MM.1S (cell line): ENCODE measurements around the gene BACE2.

Source experiments
- DNase-seq: peaks from one replicate; pipeline ENCODE4 v3.0.0-alpha.2; 2015
- H2AFZ ChIP-seq: fragments of 300-600 bp; sonication (generic); 2 replicates; pipeline ENCODE4 v1.6.0; 2016; ENCODE audit warnings: antibody characterized with exemption, low read length
- H3F3A ChIP-seq: fragments of 300-600 bp; sonication (generic); 2 replicates; pipeline ENCODE4 v1.6.1; 2016; ENCODE audit warnings: mild to moderate bottlenecking, antibody characterized with exemption, low read length, moderate library complexity, mixed read lengths; ENCODE audit not compliant: insufficient read depth
- H3K27ac ChIP-seq: fragments of 300-600 bp; sonication (generic); 2 replicates; pipeline ENCODE4 v1.5.1; 2016; ENCODE audit warnings: mild to moderate bottlenecking, low read length
- H3K27me3 ChIP-seq: fragments of 300-600 bp; sonication (generic); replicated peaks from 2 replicates; pipeline ENCODE4 v1.6.0; 2016; ENCODE audit warnings: low read length; ENCODE audit not compliant: insufficient read depth
- H3K36me3 ChIP-seq: fragments of 300-600 bp; sonication (generic); replicated peaks from 2 replicates; pipeline ENCODE4 v1.6.1; 2016; ENCODE audit warnings: mild to moderate bottlenecking, low read length, mixed read lengths; ENCODE audit not compliant: insufficient read depth
- H3K4me1 ChIP-seq: fragments of 300-600 bp; sonication (generic); 2 replicates; pipeline ENCODE4 v1.6.1; 2016; ENCODE audit warnings: low read length, mixed read lengths
- H3K4me2 ChIP-seq: fragments of 300-600 bp; sonication (generic); 2 replicates; pipeline ENCODE4 v1.6.0; 2016; ENCODE audit warnings: low read depth, low read length
- H3K4me3 ChIP-seq: fragments of 300-600 bp; sonication (generic); 2 replicates; pipeline ENCODE4 v1.5.1; 2016; ENCODE audit warnings: low read length, mixed read lengths
- H3K79me2 ChIP-seq: fragments of 300-600 bp; sonication (generic); 2 replicates; pipeline ENCODE4 v1.6.1; 2016; ENCODE audit warnings: mixed run types, low read length, mixed read lengths
- H3K9ac ChIP-seq: fragments of 300-600 bp; sonication (generic); 2 replicates; pipeline ENCODE4 v1.6.1; 2016; ENCODE audit warnings: low read length, mixed read lengths
- H3K9me2 ChIP-seq: fragments of 300-600 bp; sonication (generic); replicated peaks from 2 replicates; pipeline ENCODE4 v1.6.1; 2016; ENCODE audit warnings: mild to moderate bottlenecking, low read length, mixed read lengths; ENCODE audit not compliant: insufficient read depth
- H3K9me3 ChIP-seq: fragments of 300-600 bp; sonication (generic); replicated peaks from 2 replicates; pipeline ENCODE4 v1.6.1; 2016; ENCODE audit warnings: mild to moderate bottlenecking, low read length, mixed read lengths; ENCODE audit not compliant: insufficient read depth
- H4K20me1 ChIP-seq: fragments of 300-600 bp; sonication (generic); 2 replicates; pipeline ENCODE4 v1.6.1; 2016; ENCODE audit warnings: mild to moderate bottlenecking, low read length, moderate library complexity, mixed read lengths; ENCODE audit not compliant: insufficient read depth
- EZH2 ChIP-seq: fragments of 300-600 bp; sonication (generic); optimal IDR thresholded peaks from 2 replicates; pipeline ENCODE3; 2017; ENCODE audit warnings: low read depth, mild to moderate bottlenecking, antibody characterized with exemption, low read length, mixed read lengths
- EZH2phosphoT487 ChIP-seq: fragments of 300-600 bp; sonication (generic); IDR thresholded peaks from 2 replicates; pipeline ENCODE4 v1.6.1; 2018; ENCODE audit warnings: antibody characterized with exemption, low read length
- TF ChIP-seq, protein P1 (sequence below): fragments of 300-600 bp; sonication (generic); IDR thresholded peaks from 2 replicates; pipeline ENCODE4 v1.5.1; 2016; ENCODE audit warnings: antibody characterized with exemption, low read length, mixed read lengths

BACE2 gene

DNA sequence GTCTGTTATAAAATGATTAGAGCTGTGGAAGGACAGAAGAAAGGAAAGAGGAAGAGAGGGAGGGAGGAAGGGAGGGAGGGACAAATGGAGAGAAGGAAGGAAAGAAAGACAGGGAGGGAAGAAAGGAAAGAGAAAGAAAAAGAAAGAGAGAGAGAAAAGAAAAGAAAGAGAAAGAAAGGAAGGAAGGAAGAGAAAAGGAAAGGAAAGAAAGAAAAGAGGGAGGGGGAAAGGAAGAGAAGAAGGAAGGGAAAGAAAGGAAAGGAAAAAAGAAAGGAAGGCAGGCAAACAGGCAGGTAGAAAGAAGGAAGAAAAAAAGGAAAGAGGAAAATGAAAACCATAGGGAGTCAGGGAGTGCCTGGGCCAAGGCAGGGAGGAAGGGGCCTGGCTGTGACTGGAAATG, 14.5 kb upstream of the BACE2 start:
- H3K4me1 ChIP-seq, result no peaks in the 10 kb centered on the region
- no peaks in the 10 kb centered on the region for H3K9me3 ChIP-seq
- no peak overlapping the region for H3K9ac ChIP-seq
- H2AFZ ChIP-seq, result no peak overlapping the region
- no peaks in the 10 kb centered on the region for H3K36me3 ChIP-seq
- H3K9me2 ChIP-seq, result no peaks in the 10 kb centered on the region
- H4K20me1 ChIP-seq, result no peaks in the 10 kb centered on the region
- no peaks in the 10 kb centered on the region for H3K79me2 ChIP-seq
- DNase-seq, result no peak
- H3K4me2 ChIP-seq, result no peak overlapping the region
- no peak overlapping the region for H3K27ac ChIP-seq
- H3K4me3 ChIP-seq, result no peak overlapping the region
- TF ChIP-seq EZH2, result no peak
- TF ChIP-seq, protein P1, sequence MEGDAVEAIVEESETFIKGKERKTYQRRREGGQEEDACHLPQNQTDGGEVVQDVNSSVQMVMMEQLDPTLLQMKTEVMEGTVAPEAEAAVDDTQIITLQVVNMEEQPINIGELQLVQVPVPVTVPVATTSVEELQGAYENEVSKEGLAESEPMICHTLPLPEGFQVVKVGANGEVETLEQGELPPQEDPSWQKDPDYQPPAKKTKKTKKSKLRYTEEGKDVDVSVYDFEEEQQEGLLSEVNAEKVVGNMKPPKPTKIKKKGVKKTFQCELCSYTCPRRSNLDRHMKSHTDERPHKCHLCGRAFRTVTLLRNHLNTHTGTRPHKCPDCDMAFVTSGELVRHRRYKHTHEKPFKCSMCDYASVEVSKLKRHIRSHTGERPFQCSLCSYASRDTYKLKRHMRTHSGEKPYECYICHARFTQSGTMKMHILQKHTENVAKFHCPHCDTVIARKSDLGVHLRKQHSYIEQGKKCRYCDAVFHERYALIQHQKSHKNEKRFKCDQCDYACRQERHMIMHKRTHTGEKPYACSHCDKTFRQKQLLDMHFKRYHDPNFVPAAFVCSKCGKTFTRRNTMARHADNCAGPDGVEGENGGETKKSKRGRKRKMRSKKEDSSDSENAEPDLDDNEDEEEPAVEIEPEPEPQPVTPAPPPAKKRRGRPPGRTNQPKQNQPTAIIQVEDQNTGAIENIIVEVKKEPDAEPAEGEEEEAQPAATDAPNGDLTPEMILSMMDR, result no peak
- no peak for TF ChIP-seq EZH2phosphoT487
- H3F3A ChIP-seq, result no peaks in the 10 kb centered on the region
- no peaks in the 10 kb centered on the region; the same call in 1 of the 2 replicates for H3K27me3 ChIP-seq

DNA sequence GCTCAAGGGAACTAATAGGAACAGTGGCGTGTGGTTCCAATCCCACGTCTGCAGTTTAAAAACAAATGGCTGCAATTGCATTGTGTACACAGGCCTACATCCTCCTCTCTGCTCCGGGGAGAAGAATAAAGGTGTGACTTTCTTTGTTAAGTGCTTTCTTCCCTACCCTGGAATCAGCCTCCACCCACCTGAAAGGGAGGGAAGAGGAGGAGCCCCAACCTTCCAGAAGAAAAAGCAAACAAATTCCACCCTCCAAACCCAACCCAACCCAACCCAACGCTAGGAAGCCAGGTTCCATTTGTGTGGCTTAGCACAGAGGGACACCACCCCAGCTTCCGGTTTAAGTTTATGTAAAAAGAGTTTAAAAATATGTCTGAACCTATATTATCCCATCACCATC, 11.8 kb upstream of the BACE2 start:
- H3K9me3 ChIP-seq, result no peaks in the 10 kb centered on the region
- TF ChIP-seq EZH2phosphoT487 (no peak), EZH2 (no peak)
- TF ChIP-seq, protein P1, result no peak
- H4K20me1 ChIP-seq, result no peaks in the 10 kb centered on the region
- no peaks in the 10 kb centered on the region for H3K4me1 ChIP-seq
- no peak overlapping the region for H3K4me3 ChIP-seq
- DNase-seq, result no peak
- H3K79me2 ChIP-seq, result no peaks in the 10 kb centered on the region
- no peak overlapping the region for H3K4me2 ChIP-seq
- no peak overlapping the region for H2AFZ ChIP-seq
- H3K9me2 ChIP-seq, result no peaks in the 10 kb centered on the region
- H3K27me3 ChIP-seq, result no peaks in the 10 kb centered on the region; the same call in 1 of the 2 replicates
- no peaks in the 10 kb centered on the region for H3K36me3 ChIP-seq
- no peak overlapping the region for H3K27ac ChIP-seq
- H3K9ac ChIP-seq, result no peak overlapping the region
- no peaks in the 10 kb centered on the region for H3F3A ChIP-seq

DNA sequence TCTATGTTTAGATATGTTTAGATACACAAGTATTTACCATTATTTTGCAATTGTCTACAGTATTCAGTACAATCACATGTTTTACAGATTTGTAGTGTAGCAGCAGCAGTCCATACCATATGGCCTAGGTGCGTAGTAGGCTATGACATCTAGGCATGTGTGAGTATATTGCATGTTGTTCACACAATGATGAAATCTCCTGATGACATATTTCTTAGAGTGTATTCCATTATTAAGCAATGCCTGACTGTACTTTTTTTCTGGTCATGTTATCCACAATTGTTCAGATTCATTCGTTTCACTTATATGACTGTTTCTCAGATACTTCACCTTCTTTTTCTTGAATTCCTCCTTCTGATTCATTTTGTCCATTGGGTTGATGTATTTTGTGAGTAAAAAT, 9.9 kb upstream of the BACE2 start:
- no peak for DNase-seq
- no peaks in the 10 kb centered on the region for H3K9me2 ChIP-seq
- H2AFZ ChIP-seq, result no peak overlapping the region
- H3K27ac ChIP-seq, result no peak overlapping the region
- H3K4me2 ChIP-seq, result no peak overlapping the region
- TF ChIP-seq EZH2phosphoT487 (no peak), EZH2 (no peak)
- TF ChIP-seq, protein P1, result no peak
- H3K36me3 ChIP-seq, result no peaks in the 10 kb centered on the region
- no peaks in the 10 kb centered on the region for H3K4me1 ChIP-seq
- H3K9ac ChIP-seq, result no peak overlapping the region
- H3K9me3 ChIP-seq, result no peaks in the 10 kb centered on the region
- H3K27me3 ChIP-seq, result no peaks in the 10 kb centered on the region
- H3F3A ChIP-seq, result no peaks in the 10 kb centered on the region
- H4K20me1 ChIP-seq, result no peaks in the 10 kb centered on the region
- no peak overlapping the region for H3K4me3 ChIP-seq
- no peaks in the 10 kb centered on the region for H3K79me2 ChIP-seq

DNA sequence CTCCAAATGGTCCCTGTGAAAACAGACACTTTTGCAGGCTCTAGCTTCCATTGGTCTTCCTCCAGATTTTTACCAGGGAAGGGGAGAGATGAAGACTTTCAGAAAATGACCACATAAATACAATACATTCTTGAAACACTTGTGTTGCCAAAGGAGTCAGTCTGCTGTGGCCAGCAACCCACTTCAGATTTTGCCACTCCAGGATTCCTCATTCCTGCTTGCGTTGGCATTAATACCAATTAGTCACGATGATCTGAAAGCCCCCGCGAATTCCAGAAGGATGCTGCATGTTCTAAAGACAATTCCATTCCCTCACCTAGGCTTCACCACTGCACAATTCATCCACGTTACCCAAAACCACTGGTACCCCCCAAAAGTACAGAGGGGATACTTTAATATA, 7.9 kb upstream of the BACE2 start:
- no peak overlapping the region for H2AFZ ChIP-seq
- DNase-seq, result no peak

More for the DNA sequence above, 7.9 kb upstream of the BACE2 start:
- Histone ChIP-seq H3K36me3 (no peaks in the 10 kb centered on the region), H3K27me3 (no peaks in the 10 kb centered on the region), H3K4me1 (no peaks in the 10 kb centered on the region), H3K9me3 (no peaks in the 10 kb centered on the region), H3K4me3 (no peak overlapping the region), H3K9me2 (no peaks in the 10 kb centered on the region), H3K79me2 (no peaks in the 10 kb centered on the region), H3K9ac (no peak overlapping the region), H3K4me2 (no peak overlapping the region), H3K27ac (no peak overlapping the region), H3F3A (no peaks in the 10 kb centered on the region), H4K20me1 (no peaks in the 10 kb centered on the region)
- TF ChIP-seq EZH2, result no peak
